ENCODE data around the gene FBXO28. TPM values are rescaled to one million over a fixed set of nuclear protein-coding genes. Genes with fewer than 3 reads are reported as not detected.

Gene FBXO28, protein sequence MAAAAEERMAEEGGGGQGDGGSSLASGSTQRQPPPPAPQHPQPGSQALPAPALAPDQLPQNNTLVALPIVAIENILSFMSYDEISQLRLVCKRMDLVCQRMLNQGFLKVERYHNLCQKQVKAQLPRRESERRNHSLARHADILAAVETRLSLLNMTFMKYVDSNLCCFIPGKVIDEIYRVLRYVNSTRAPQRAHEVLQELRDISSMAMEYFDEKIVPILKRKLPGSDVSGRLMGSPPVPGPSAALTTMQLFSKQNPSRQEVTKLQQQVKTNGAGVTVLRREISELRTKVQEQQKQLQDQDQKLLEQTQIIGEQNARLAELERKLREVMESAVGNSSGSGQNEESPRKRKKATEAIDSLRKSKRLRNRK
- 17.1 and 23.5 TPM in 2 replicates for total RNA-seq

DNA sequence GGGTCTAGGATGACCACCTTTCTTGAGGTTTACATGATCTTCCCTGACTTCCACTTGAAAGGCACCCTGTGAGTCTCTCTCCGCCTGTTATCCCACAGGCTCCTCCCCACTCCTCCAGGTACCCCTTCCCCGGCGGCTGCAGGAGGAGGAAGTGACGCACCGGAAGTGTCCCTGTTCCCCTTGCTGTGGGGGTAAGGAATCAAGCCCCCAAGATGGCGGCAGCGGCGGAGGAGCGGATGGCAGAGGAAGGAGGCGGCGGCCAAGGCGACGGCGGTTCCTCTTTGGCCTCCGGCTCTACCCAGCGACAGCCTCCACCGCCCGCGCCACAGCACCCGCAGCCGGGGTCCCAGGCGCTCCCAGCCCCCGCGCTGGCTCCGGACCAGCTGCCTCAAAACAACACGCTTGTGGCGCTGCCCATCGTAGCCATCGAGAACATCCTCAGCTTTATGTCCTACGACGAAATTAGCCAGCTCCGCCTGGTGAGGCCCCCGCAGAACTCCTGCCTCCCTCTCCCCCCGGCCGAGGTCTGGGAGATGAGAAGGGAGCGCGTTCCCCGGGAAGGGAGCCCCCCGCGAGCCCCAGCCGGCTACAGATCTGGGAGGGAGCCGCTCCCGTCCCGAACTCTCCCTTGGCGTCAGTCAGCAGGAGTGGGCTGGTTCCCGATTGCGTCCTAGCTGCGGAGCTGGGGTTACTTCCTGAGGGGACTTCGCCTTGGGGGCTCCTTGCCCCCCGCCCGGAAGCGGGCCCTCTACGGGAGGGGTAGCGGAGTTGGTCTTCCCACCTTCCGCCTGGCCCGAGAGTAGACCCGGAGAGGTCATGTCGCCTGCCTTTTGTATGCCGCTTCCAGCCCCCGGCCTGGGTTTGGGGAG is at the start of gene FBXO28:
TSS of gene FBXO28 (plus strand) at position 194 of the 869 bp plus-strand sequence. CDS start at position 213, 19 bp downstream.

DNA sequence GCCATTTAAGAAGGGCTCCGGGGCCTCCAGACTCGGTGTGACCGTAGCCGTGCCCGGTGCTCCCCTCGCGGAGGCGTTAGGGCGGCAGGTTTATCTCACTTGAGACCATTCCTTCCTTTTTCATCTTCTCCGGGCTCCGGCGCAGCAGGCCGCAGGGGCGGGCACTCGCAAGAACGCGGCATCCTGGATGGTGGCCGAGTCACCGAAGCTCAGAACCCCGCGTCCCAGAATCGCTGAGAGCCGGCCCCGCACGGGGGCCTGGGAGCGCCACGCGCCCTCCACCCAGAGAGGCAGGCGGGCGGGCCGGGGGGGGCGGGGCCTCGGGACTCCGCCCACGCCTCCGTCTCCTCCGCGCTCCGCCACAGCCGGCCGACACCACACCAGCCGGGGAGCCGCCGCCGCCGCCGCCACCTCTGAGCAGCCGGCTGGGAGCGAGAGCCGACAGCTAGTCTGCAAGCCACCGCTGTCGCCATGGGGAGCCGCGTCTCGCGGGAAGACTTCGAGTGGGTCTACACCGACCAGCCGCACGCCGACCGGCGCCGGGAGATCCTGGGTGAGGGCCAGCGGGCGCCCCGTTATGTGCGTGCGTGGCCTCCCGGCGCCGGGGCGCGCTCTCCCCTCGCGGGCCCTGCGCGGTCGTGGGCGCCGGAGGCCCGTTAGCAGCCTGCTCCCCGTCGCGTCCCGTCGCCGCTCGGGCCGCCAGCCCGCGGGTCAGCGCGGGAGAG is 69.1 kb downstream of the FBXO28 start, which contains the start of gene DEGS1:
TSS of gene DEGS1 (plus strand) at position 375 of the 725 bp plus-strand sequence. CDS start at position 472, 97 bp downstream.

Other genes with a start within 250 kb of the FBXO28 start
- 130 and 162 TPM in 2 replicates for gene DEGS1, start 69.1 kb downstream of the FBXO28 start, total RNA-seq
- 9.9 and 12.5 TPM in 2 replicates for gene NVL, start 216.1 kb downstream of the FBXO28 start, total RNA-seq
- gene CNIH4, start 242.8 kb downstream of the FBXO28 start, total RNA-seq = 36.8 and 53.3 TPM in 2 replicates

All from cardiac atrium fibroblast (primary cell).